DMS53 (cell line): ENCODE measurements around the gene TRAK2.
A peak's percentile ranks its signal among the peaks of the same experiment; 100 is the strongest.
"Not testable (repeated sequence)": the region's sequence is repeated elsewhere in the genome, so short reads cannot be mapped to it uniquely, and the experiment has no call there.

Source experiments
- DNase-seq: peaks from one replicate; lab custom pipeline; 2025; lab: John Stamatoyannopoulos, UW

TRAK2 gene

GRCh38 chr2:201451292-201452057, at the start of gene TRAK2, which contains the start of gene STRADB:
Gene TRAK2 (minus strand): TSS chr2:201451458. CDS start chr2:201420507, 30,951 bp downstream.
Gene STRADB (plus strand): TSS chr2:201451740. CDS start chr2:201454841, 3,101 bp downstream.
- peak; percentile 97 for DNase-seq

- DNase-seq = no peak
Observed at GRCh38 chr2:201500534-201500933, 49.3 kb upstream of the TRAK2 start.

GRCh38 chr2:201496785-201497184, 45.5 kb upstream of the TRAK2 start:
- DNase-seq = no peak

- no peak for DNase-seq
Observed at GRCh38 chr2:201490291-201490690, 39.0 kb upstream of the TRAK2 start.

GRCh38 chr2:201484805-201485204, 33.5 kb upstream of the TRAK2 start:
- no peak for DNase-seq

- DNase-seq = not testable (repeated sequence)
Observed at GRCh38 chr2:201483758-201484157, 32.5 kb upstream of the TRAK2 start.

- no peak for DNase-seq
Observed at GRCh38 chr2:201483342-201483741, 32.1 kb upstream of the TRAK2 start.

GRCh38 chr2:201482543-201482942, 31.3 kb upstream of the TRAK2 start:
- DNase-seq = no peak

GRCh38 chr2:201472411-201472810, 21.2 kb upstream of the TRAK2 start:
- no peak for DNase-seq

GRCh38 chr2:201471732-201472393, 20.6 kb upstream of the TRAK2 start:
- DNase-seq = no peak

- DNase-seq = no peak
Observed at GRCh38 chr2:201470821-201471731, 19.8 kb upstream of the TRAK2 start.

GRCh38 chr2:201467666-201468065, 16.4 kb upstream of the TRAK2 start:
- peak; percentile 21 for DNase-seq

- DNase-seq = peak; percentile 82
Observed at GRCh38 chr2:201466050-201466675, 14.9 kb upstream of the TRAK2 start.

- peak; percentile 29 for DNase-seq
Observed at GRCh38 chr2:201465524-201465971, 14.3 kb upstream of the TRAK2 start.

GRCh38 chr2:201464547-201464946, 13.3 kb upstream of the TRAK2 start:
- no peak for DNase-seq

GRCh38 chr2:201460532-201460931, 9.3 kb upstream of the TRAK2 start:
- DNase-seq = no peak

GRCh38 chr2:201458381-201458780, 7.1 kb upstream of the TRAK2 start:
- DNase-seq = no peak

- no peak for DNase-seq
Observed at GRCh38 chr2:201452922-201453643, 1.8 kb upstream of the TRAK2 start.

- no peak for DNase-seq
Observed at GRCh38 chr2:201452058-201452921, 1.0 kb upstream of the TRAK2 start.

GRCh38 chr2:201450954-201451291, 335 bp downstream of the TRAK2 start:
- DNase-seq = no peak
